Breast epithelium (tissue), 3 donors: Measurements from ENCODE around the gene UNC93B1.

Experiments
- CTCF ChIP-seq, 3 donors: fragments of 450-650 bp; IDR thresholded peaks; one replicate each; pipeline ENCODE4 v1.5.1; 2016 to 2017; ENCODE audit warnings: antibody characterized with exemption in 3 of 3, mild to moderate bottlenecking in 3 of 3, moderate library complexity in 3 of 3
- POLR2AphosphoS5 ChIP-seq, 3 donors: sonication (generic); formaldehyde crosslinking; IDR thresholded peaks; one replicate each; pipeline ENCODE4 v1.6.1; 2017; ENCODE audit warnings: antibody characterized with exemption in 3 of 3

DNA sequence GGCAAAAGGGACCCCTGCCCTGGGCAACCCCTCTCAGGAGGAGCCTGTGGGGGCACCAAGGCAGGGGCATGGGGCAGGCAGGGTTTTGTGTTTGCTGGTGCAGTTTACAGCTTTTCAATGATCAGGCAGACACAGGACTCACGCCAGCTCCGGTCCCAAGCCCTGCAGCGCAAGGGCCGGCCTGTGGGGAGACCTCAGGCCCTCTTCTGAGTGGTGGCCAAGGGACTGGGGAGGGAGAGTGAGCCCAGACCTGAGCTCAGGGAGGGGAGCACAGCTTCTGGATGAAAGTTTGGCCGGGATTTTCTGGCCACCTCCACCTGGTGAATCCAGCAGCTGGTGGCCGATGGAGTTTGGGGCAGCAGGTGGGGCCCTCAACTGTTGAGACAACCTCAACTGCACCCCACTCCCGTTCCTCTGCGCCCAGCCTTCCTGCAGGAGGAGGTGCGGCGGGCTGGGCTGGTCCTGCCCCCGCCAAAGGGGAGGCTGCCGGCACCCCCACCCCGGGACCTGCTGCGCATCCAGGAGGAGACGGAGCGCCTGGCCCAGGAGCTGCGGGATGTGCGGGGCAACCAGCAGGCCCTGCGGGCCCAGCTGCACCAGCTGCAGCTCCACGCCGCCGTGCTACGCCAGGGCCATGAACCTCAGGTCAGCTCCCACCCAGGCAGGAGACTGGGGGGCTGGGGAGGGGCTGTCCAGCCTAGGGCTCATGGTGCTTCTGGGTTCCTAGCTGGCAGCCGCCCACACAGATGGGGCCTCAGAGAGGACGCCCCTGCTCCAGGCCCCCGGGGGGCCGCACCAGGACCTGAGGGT is 38.5 kb upstream of the UNC93B1 start:
- TF ChIP-seq POLR2AphosphoS5 (IDR thresholded peaks at IDR 0.05) (no peak), CTCF (IDR thresholded peaks at IDR 0.05) (no peak)
